NCI-H1105 treated with DMSO at 0.1 percent for 48 hours (cell line): ENCODE data around the gene ATP8B3.

Experiments
- DNase-seq: peaks from one replicate; lab custom pipeline; 2025; lab: John Stamatoyannopoulos, UW

The ATP8B3 gene

DNA sequence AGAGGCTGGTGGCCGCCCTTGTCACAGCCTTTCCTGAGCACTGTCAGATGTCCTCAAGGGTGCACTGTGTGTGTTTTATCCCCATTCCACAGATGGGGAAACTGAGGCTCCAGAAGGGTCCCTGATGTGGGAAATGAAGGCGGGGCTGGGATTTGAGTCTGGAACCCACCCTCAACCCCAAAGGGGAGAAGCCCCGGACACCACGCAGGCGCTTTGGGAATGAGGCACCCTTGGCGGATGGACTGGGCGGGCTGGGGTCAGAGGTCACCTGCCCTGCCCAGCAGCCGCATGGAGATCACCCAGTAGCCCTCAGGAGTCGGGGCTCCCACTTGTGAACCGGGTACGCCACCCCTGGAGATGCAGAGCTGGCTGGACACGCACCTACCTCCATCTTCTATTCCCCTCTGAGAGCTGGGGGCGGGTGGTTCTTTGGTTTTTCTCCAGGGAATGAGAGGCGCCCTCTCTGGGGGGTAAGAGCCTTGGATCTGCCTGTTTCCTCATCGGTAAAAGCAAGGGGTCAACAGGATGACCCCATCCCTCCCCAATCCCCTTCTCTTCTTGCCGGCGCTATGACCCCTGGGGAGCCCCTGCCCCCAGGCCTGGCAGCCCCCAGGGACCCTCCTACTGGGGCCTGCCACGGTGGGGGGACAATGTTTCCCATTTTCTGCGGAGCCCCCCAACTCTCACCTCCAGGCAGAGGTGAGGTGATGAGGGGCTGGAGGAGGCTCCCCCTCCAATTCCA is 67.1 kb downstream of the ATP8B3 start:
- no peak for DNase-seq

DNA sequence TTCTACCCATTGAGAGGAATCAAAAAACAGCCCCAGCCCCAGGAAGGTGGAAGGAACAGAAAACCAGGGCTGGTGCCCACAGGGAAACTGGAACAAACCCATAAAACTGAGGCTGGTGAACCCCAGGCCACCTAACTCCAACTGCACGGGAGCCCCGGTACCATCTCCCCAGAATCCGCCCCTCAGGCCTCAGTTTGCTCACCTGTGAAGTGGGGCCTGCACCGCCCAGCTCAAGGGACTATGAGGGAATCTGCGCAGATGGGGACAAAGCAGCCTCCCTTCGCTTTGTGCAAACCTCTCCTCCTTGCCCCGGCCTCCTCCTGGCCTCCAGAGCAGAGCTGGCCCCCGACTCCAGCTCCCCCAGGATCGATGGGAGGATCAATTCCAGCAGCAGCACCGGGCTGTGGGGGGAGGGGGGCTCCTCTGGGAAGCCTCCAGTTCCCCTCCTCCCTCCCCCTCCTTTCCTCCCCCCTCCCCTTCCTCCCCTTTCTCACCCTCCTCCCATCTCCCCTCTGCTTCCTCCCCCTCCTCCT is 67.9 kb downstream of the ATP8B3 start:
- no peak for DNase-seq

DNA sequence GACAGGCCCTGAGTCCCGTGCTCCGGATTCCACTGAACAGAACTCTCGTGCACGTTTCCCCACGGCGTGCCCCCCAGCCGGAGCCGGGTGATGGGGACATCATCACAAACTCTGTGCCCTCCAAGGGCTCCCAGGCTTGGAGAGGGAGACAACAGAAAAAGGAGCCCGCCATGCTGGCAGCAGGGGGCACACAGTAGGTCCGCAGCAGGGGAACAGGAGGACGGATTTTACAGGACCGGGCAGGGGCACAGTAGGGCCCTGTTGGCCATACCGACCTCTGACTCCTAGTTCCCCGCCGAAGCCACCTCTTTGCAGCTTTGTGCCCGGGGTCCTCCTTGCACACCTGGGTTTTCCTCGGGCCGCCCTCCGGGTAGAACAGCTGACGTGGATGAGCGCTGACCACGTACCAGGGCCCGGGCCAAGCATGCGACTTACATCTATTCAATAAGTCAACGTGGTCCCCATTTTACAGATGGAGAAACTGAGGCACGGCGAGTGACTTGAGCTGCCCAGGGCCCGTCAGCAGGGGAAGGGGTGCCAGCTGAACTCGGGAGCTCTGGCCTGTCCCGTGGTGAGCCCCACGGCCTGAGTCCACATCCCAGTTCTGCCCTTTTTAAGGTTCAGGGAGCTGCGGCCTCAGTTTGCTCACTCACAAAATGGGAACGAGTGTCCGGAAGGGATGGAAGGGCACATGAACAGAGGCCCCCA is 68.9 kb downstream of the ATP8B3 start:
- no peak for DNase-seq

DNA sequence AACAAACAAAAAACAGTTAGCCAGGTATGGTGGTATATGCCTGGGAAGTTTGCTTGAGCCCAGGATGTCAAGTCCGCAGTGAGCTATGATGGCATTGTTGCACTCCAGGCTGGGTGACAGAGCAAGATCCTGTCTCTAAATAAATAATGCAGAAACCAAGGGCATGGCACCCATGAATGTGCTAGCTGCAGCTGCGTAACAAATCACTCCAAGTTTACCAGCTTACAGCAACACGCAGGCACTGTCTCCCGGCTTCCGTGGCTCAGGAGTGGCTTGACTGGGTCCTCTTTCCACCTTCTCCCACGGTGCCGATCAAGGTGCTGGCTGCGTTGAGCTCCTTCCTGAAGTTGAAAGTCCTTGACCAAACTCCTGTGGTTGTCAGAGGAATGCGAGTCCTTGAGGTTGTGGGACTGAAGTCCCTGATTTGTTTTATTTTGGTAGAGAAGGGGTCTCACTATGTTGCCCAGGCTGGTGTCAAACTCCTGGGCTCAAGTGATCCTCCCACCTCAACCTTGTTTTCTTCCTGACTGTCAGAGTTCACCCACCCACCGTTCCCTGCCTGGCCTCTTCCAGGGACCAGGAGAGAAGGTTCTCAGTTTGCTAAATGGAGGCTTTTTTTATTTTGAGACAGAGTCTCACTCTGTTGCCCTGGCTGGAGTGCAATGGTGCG is 72.0 kb downstream of the ATP8B3 start:
- DNase-seq = no peak

DNA sequence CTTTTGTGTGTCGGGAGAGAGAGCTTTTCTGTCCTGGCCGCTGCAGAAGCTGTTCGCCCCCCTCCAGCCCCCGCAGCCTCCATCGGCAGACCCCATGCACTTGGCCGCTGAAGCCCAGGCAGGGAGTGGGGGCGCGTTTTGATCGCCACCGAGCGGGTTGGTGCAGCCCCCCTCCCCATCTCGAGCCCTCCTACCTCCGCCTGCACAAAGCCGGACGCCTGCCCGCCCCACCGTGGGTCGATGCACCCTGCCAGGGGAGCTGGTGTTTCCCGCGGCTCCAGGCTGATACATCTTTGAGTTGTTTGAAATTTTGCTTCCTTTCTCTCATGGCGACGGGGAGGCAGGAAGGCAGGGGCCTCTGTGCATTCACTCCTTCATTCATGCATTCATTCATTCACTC is 75.1 kb downstream of the ATP8B3 start:
- DNase-seq = no peak

DNA sequence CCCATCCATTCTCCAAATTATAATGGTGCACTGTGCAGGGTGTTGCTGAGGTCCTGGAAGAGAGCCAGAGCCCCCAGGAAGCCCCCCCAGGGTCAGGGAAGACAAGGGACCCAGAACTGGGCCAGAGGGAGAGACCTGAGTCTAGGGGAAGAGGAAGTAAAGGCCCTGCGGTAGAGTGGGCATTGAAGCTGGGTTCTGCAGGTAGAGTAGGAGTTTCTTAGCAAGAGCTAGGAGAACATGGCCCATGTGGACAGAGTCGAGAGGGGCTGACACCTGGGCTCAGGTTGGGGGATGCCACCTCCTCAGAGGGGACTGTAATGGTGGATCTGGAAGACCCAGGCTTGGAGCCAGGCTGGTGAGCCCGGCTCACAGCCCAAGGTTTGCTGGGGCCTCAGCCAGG is 75.8 kb downstream of the ATP8B3 start:
- no peak for DNase-seq

DNA sequence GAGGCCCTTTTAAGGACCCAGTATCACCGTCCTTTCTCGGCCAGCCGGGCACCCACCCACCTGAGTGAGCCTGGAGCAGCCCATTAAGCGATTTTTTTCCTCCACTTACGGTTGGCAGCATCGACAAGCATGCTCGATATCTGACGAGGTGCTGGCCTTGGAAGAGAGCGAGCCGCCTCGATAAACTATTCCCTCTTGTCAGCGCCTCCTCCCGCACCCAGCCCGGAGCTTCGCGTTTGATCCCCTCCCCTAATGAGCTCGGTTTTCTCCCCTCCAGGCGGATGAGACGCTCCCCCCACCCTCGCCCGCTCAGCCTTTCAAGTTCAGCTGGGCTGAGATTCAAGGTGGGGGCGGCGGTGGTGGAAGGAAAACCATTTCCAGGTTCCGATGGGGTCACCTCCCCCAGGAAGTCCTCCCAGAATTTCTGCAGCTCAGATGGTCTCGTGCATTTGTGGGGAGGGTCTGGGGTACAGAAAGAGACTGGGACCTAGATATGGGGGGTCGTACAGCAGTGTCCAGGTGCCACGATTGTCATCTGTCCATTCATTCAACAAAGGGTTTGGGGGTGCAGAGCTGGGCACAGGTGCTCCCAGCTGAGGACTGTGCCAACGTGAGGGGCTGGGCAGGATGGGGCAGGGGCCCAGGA is 77.6 kb downstream of the ATP8B3 start:
- DNase-seq = no peak
